ENCODE results near the gene MRGPRX2. TPM values are rescaled to one million over a fixed set of nuclear protein-coding genes. Genes with fewer than 3 reads are reported as not detected.

Gene MRGPRX2
- total RNA-seq, 3 donors from 2014 or later (not counting 1 experiment from before 2014, with no cell fraction given) = 0.21 to 0.48 TPM; not detected in 1

DNA sequence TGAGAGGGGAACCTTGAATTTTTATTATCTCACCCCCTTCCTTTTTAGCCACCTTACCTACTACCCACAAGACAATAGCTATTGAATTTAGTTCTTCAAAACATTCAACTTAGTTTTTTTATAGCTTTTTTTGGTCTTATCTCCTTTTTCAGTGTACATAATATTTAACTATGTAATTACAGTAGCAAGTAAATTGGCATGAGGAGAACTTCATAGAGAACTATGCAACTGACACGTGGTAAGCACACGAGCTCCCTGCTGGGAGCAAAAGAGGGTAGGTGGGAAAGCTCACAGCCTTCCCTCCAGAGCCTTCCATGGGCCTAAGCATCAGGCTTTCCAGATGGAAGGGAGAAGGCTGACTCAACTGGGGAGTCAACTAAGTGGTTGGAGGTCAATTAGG, 34.3 kb upstream of the MRGPRX2 start:
- WGBS (ENCODE audit: insufficient coverage) = 75% methylated on average over 2 of the region's 2 CpGs
- no peak overlapping the region for H3K27ac Mint-ChIP-seq

DNA sequence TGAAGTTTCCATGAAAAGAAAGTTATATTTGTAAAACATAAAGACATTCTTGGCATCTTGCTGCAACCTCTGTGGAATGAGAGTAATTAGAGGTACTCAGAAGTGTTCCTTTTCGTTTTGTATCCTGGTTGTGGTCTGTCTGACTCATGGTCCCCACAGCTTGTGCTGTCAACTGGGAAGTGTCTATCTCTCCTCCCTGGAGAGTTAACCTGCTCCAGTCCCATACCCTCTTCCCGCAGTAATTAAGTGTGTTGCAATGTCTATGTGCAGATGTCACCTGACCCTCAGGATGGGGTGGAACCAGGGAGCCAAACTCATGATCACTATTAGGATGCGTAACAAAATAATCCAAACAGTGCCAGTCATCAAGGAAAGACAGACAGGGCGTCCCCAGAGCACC, 33.5 kb upstream of the MRGPRX2 start:
- no peak for ATAC-seq
- Histone ChIP-seq H3K27me3 (ENCODE audit: control insufficient read depth, insufficient read depth, low read length) (no peaks in the 10 kb centered on the region), H3K4me1 (ENCODE audit: control insufficient read depth, insufficient read depth, low read length) (no peaks in the 10 kb centered on the region), H3K27ac (ENCODE audit: low read length) (no peak overlapping the region), H3K36me3 (ENCODE audit: control insufficient read depth, insufficient read depth, low read length) (no peaks in the 10 kb centered on the region), H3K9me3 (ENCODE audit: control insufficient read depth, insufficient read depth, low read length) (no peaks in the 10 kb centered on the region), H3K4me3 (ENCODE audit: low read length) (no peak overlapping the region)
- no peak overlapping the region for H3K4me3 Mint-ChIP-seq
- 57% methylated on average over 3 of the region's 4 CpGs for WGBS (ENCODE audit: insufficient coverage)
- H3K27ac Mint-ChIP-seq = no peak overlapping the region
- TF ChIP-seq, protein P1, sequence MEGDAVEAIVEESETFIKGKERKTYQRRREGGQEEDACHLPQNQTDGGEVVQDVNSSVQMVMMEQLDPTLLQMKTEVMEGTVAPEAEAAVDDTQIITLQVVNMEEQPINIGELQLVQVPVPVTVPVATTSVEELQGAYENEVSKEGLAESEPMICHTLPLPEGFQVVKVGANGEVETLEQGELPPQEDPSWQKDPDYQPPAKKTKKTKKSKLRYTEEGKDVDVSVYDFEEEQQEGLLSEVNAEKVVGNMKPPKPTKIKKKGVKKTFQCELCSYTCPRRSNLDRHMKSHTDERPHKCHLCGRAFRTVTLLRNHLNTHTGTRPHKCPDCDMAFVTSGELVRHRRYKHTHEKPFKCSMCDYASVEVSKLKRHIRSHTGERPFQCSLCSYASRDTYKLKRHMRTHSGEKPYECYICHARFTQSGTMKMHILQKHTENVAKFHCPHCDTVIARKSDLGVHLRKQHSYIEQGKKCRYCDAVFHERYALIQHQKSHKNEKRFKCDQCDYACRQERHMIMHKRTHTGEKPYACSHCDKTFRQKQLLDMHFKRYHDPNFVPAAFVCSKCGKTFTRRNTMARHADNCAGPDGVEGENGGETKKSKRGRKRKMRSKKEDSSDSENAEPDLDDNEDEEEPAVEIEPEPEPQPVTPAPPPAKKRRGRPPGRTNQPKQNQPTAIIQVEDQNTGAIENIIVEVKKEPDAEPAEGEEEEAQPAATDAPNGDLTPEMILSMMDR (IDR thresholded peaks at IDR 0.05) = no peak
- H3K4me1 Mint-ChIP-seq = no peaks in the 10 kb centered on the region
- H3K27me3 Mint-ChIP-seq (ENCODE audit: low read depth in 2 of 2) = peaks cover 38 to 57% of the 10 kb centered on the region in 2 donors
- intact Hi-C loops (cut with micrococcal nuclease) = no loop called here
- no peak for DNase-seq
- H3K9me3 Mint-ChIP-seq = no peaks in the 10 kb centered on the region
- H3K36me3 Mint-ChIP-seq = no peaks in the 10 kb centered on the region

More for the DNA sequence above, 34.3 kb upstream of the MRGPRX2 start:
- Histone ChIP-seq H3K4me3 (ENCODE audit: low read length) (no peak overlapping the region), H3K36me3 (ENCODE audit: control insufficient read depth, insufficient read depth, low read length) (no peaks in the 10 kb centered on the region), H3K9me3 (ENCODE audit: control insufficient read depth, insufficient read depth, low read length) (no peaks in the 10 kb centered on the region), H3K27me3 (ENCODE audit: control insufficient read depth, insufficient read depth, low read length) (no peaks in the 10 kb centered on the region), H3K27ac (ENCODE audit: low read length) (no peak overlapping the region), H3K4me1 (ENCODE audit: control insufficient read depth, insufficient read depth, low read length) (no peaks in the 10 kb centered on the region)
- H3K9me3 Mint-ChIP-seq = no peaks in the 10 kb centered on the region
- peaks cover 39 to 64% of the 10 kb centered on the region in 2 donors for H3K27me3 Mint-ChIP-seq (ENCODE audit: low read depth in 2 of 2)
- TF ChIP-seq, protein P1 (IDR thresholded peaks at IDR 0.05) = no peak
- no peak for ATAC-seq
- no peak overlapping the region for H3K4me3 Mint-ChIP-seq
- no peaks in the 10 kb centered on the region for H3K36me3 Mint-ChIP-seq
- intact Hi-C loops (cut with micrococcal nuclease) = no loop called here
- no peak for DNase-seq
- no peaks in the 10 kb centered on the region for H3K4me1 Mint-ChIP-seq

DNA sequence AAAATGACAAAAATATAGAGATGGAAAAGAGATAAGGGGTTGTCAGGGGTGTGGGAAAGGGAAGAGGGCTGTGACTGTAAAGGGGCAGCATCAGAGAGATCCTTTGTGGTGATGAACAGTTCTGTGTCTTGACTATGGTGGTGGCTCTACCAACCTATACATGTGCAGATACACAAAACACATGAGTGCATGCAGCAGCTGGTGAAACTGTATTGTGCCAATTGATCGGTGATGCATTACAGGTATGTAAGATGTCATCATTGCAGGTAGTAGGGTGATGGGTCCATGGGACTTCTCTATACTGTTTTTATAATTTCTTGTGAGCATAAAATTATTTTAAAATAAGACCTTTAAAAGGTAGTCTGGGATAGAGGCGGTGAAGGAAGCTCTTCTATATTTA, 32.3 kb upstream of the MRGPRX2 start:
- H3K9me3 ChIP-seq (ENCODE audit: control insufficient read depth, insufficient read depth, low read length) = no peaks in the 10 kb centered on the region
- Mint-ChIP-seq H3K36me3 (no peaks in the 10 kb centered on the region), H3K27me3 (ENCODE audit: low read depth in 2 of 2) (peaks cover 33 to 49% of the 10 kb centered on the region in 2 donors), H3K4me3 (no peak overlapping the region), H3K9me3 (no peaks in the 10 kb centered on the region), H3K4me1 (no peaks in the 10 kb centered on the region), H3K27ac (no peak overlapping the region)
- no peak overlapping the region for H3K4me3 ChIP-seq (ENCODE audit: low read length)
- no peak for ATAC-seq
- DNase-seq = no peak
- H3K4me1 ChIP-seq (ENCODE audit: control insufficient read depth, insufficient read depth, low read length) = no peaks in the 10 kb centered on the region
- TF ChIP-seq, protein P1 (IDR thresholded peaks at IDR 0.05) = no peak
- H3K27me3 ChIP-seq (ENCODE audit: control insufficient read depth, insufficient read depth, low read length) = no peaks in the 10 kb centered on the region
- WGBS (ENCODE audit: insufficient coverage) = 100% methylated on average over 1 of the region's 2 CpGs
- intact Hi-C loops (cut with micrococcal nuclease) = no loop called here
- no peaks in the 10 kb centered on the region for H3K36me3 ChIP-seq (ENCODE audit: control insufficient read depth, insufficient read depth, low read length)
- no peak overlapping the region for H3K27ac ChIP-seq (ENCODE audit: low read length)

DNA sequence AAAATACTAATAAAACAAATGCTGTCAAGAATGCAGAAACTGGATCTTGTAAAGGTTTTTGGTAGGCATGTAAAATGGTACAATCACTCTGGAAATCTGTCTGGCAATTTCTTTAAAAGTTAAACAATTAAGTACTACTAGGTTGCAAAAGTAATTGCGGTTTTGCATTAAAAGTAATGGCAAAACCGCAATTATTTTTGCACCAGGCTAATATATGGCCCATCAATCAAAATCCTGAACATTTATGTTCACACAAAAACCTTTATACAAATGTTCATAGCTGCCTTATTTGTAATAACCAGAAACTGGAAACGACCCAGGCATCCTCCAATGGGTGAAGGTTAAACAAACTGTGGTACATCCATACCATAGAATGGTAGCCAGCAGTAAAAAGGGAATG, 31.8 kb upstream of the MRGPRX2 start:
- Histone ChIP-seq H3K9me3 (ENCODE audit: control insufficient read depth, insufficient read depth, low read length) (no peaks in the 10 kb centered on the region), H3K27me3 (ENCODE audit: control insufficient read depth, insufficient read depth, low read length) (no peaks in the 10 kb centered on the region), H3K27ac (ENCODE audit: low read length) (no peak overlapping the region), H3K4me1 (ENCODE audit: control insufficient read depth, insufficient read depth, low read length) (no peaks in the 10 kb centered on the region), H3K4me3 (ENCODE audit: low read length) (no peak overlapping the region), H3K36me3 (ENCODE audit: control insufficient read depth, insufficient read depth, low read length) (no peaks in the 10 kb centered on the region)
- 86% methylated on average over 3 of the region's 3 CpGs for WGBS (ENCODE audit: insufficient coverage)
- intact Hi-C loops (cut with micrococcal nuclease) = no loop called here
- no peaks in the 10 kb centered on the region for H3K4me1 Mint-ChIP-seq
- TF ChIP-seq, protein P1 (IDR thresholded peaks at IDR 0.05) = no peak
- ATAC-seq (no peak), DNase-seq (no peak)
- H3K36me3 Mint-ChIP-seq = no peaks in the 10 kb centered on the region
- no peak overlapping the region for H3K4me3 Mint-ChIP-seq
- H3K27ac Mint-ChIP-seq = no peak overlapping the region
- H3K27me3 Mint-ChIP-seq (ENCODE audit: low read depth in 2 of 2) = peaks cover 29 to 44% of the 10 kb centered on the region in 2 donors
- no peaks in the 10 kb centered on the region for H3K9me3 Mint-ChIP-seq
